Spleen (tissue), 7 donors: ENCODE data around the gene DCTN3.

Source experiments
- CTCF ChIP-seq, 11 experiments: fragments of 200-600 bp in 7 of 11; fragments of 450-650 bp in 4 of 11; sonication (generic) in 4 of 11; IDR thresholded peaks in 8 of 11; conservative IDR thresholded peaks in 3 of 11; 1 replicate in 7 of 11; 2 replicates in 4 of 11; pipeline versions ENCODE4 v1.4.0 to v1.8.0; 2016 to 2021; ENCODE audit warnings: antibody characterized with exemption in 11 of 11, inconsistent platforms in 4 of 11, mild to moderate bottlenecking in 1 of 11
- POLR2A ChIP-seq, 3 donors: fragments of 450-650 bp; IDR thresholded peaks; one replicate each; pipeline ENCODE4 v1.5.1; 2017; ENCODE audit warnings: antibody characterized with exemption in 3 of 3, mild to moderate bottlenecking in 1 of 3
- POLR2AphosphoS5 ChIP-seq, 3 donors: sonication (generic); formaldehyde crosslinking; IDR thresholded peaks; one replicate each; pipeline ENCODE4 v1.5.1; 2017; ENCODE audit warnings: antibody characterized with exemption in 3 of 3
- donor health status: DM: no; HTN: no; CAD: no; lungs with moderate emphysema.
- donor health status: DM: no; HTN: no; CAD: no.
- donor health status: DM: no; HTN: no; CAD: no.

DNA sequence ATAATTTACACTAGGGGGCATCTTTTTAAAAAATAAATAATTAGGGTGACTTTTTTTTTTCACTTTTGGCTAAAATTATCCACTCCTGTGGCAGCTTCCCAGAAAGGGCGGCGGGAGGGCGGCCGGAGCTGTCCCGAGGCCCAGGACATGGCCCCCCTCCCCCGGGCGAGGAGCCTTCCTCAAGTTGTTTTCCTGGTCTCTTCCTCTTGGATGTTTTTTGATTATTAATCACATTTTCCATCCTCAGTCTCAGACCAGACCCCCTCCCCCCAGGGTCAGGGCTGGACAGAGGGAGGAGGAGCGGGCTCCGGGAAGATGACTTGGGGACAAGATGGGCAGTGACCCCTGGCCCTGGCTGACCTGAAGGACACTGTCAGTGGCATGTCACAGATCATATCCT lies 26.1 kb downstream of the DCTN3 start:
- no peak for TF ChIP-seq CTCF (IDR thresholded peaks at IDR 0.05 in 8 of 11, conservative IDR thresholded peaks at IDR 0.05 in 3 of 11)
- TF ChIP-seq POLR2A (IDR thresholded peaks at IDR 0.05), result no peak
- peak in 1 of 3 donors; percentile 62 for TF ChIP-seq POLR2AphosphoS5 (IDR thresholded peaks at IDR 0.05)
